WI38 (cell line): ENCODE data around the gene CROCC2.
"Not testable (repeated sequence)": the region's sequence is repeated elsewhere in the genome, so short reads cannot be mapped to it uniquely, and the experiment has no call there.

Source experiments
- H3K4me3 ChIP-seq: 2 replicates; pipeline ENCODE4 v1.5.1; 2011; ENCODE audit warnings: low read depth, mild to moderate bottlenecking, control low read depth, low read length
- TF ChIP-seq, protein P1 (sequence below): IDR thresholded peaks from 2 replicates; pipeline ENCODE4 v1.5.1; 2012; ENCODE audit warnings: low read depth, mild to moderate bottlenecking, control low read depth, low read length

CROCC2 gene

DNA sequence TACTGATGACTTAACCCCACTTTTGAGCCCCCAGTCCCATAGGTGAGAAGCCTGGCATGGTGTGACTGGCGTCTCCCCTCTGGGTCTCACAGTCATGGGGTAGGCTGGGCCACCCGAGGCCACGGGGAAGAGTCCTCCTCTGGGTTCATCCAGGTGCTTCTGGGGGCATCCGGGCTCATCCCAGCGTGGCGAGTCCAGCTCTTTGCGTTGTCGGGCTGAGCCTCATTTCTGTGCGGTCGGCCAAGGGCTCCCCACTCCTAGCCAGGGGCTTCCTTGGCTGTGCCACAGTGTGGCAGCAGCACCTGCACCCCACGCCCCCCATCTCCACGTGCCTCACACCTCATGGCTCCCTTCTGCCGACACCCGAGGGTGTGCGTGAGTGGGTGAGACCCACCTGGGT is 64.7 kb downstream of the CROCC2 start:
- TF ChIP-seq, protein P1, sequence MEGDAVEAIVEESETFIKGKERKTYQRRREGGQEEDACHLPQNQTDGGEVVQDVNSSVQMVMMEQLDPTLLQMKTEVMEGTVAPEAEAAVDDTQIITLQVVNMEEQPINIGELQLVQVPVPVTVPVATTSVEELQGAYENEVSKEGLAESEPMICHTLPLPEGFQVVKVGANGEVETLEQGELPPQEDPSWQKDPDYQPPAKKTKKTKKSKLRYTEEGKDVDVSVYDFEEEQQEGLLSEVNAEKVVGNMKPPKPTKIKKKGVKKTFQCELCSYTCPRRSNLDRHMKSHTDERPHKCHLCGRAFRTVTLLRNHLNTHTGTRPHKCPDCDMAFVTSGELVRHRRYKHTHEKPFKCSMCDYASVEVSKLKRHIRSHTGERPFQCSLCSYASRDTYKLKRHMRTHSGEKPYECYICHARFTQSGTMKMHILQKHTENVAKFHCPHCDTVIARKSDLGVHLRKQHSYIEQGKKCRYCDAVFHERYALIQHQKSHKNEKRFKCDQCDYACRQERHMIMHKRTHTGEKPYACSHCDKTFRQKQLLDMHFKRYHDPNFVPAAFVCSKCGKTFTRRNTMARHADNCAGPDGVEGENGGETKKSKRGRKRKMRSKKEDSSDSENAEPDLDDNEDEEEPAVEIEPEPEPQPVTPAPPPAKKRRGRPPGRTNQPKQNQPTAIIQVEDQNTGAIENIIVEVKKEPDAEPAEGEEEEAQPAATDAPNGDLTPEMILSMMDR, result no peak
- H3K4me3 ChIP-seq, result no peak overlapping the region

DNA sequence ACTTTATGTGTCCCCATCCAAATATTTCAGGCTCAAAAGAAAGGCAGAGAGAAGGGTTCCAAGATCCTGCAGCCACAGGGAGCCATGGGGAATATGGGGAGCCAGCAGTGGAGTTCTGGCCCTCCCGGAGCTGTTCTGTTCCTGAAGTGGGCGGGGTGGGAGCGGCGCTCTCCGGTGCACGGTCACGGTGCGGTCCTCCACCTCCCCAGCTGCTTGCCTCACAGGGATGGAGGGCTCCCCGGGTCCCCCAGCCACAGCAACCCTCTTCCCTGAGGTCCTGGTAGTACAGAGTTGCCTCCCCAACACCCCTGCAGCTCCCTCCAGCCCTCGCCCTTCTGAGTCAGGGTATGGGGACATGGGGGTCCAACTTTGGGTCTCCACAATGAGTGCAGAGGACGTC is 66.1 kb downstream of the CROCC2 start:
- TF ChIP-seq, protein P1, result no peak
- no peak overlapping the region for H3K4me3 ChIP-seq

- TF ChIP-seq, protein P1, result no peak
- no peak overlapping the region for H3K4me3 ChIP-seq
These were observed 66.7 kb downstream of the CROCC2 start for GRCh38 chr2:240972636-240973521.

- H3K4me3 ChIP-seq, result no peak overlapping the region
- TF ChIP-seq, protein P1, result no peak
These were observed 68.8 kb downstream of the CROCC2 start for GRCh38 chr2:240974771-240975572.

DNA sequence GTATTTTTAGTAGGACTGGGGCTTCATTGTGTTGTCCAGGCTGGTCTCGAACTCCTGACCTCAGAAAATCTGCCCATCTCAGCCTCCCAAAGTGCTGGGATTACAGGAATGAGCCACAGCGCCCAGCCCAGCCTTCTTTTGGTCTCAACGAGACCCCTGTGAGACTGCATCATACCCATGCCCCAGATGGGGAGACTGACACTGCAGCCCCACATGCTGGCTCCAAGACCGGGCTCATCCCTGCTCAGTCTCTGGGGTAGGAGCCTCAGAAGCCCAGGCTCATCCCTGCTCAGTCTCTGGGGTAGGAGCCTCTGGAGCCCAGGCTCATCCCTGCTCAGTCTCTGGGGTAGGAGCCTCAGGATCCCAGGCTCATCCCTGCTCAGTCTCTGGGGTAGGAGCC is 69.8 kb downstream of the CROCC2 start:
- not testable (repeated sequence) for H3K4me3 ChIP-seq

- TF ChIP-seq, protein P1, result no peak
- no peak overlapping the region for H3K4me3 ChIP-seq
These were observed 75.1 kb downstream of the CROCC2 start for GRCh38 chr2:240981280-240981679.

GRCh38 chr2:240981871-240982800 is 76.0 kb downstream of the CROCC2 start:
- no peak overlapping the region for H3K4me3 ChIP-seq
- TF ChIP-seq, protein P1, result no peak
